Adipocyte (in vitro differentiated cells): ENCODE data around the gene THRAP3.

ENCODE experiments used
- DNase-seq: peaks from one replicate; pipeline ENCODE4 v3.0.0-alpha.2; 2015; ENCODE audit warnings: low read depth
- H3K27me3 ChIP-seq: replicated peaks from 2 replicates; pipeline ENCODE4 v1.7.0; 2013; ENCODE audit warnings: mild to moderate bottlenecking, low read length, moderate library complexity; ENCODE audit not compliant: control insufficient read depth, insufficient read depth
- H3K36me3 ChIP-seq: 2 replicates; pipeline ENCODE4 v1.7.0; 2013; ENCODE audit warnings: low read length, mild to moderate bottlenecking, moderate library complexity; ENCODE audit not compliant: control insufficient read depth, insufficient read depth, severe bottlenecking
- H3K4me1 ChIP-seq: 2 replicates; pipeline ENCODE4 v1.7.0; 2013; ENCODE audit warnings: mild to moderate bottlenecking, low read length, moderate library complexity; ENCODE audit not compliant: control insufficient read depth, insufficient read depth
- H3K4me3 ChIP-seq: 2 replicates; pipeline ENCODE4 v1.7.0; 2013; ENCODE audit warnings: mild to moderate bottlenecking, low read length, moderate library complexity
- H3K9ac ChIP-seq: 2 replicates; pipeline ENCODE4 v1.7.0; 2013; ENCODE audit warnings: mild to moderate bottlenecking, low read length, moderate library complexity
- H3K9me3 ChIP-seq: 2 replicates; pipeline ENCODE4 v1.7.0; 2013; ENCODE audit warnings: mild to moderate bottlenecking, low read length, moderate library complexity; ENCODE audit not compliant: control insufficient read depth

THRAP3 gene

DNA sequence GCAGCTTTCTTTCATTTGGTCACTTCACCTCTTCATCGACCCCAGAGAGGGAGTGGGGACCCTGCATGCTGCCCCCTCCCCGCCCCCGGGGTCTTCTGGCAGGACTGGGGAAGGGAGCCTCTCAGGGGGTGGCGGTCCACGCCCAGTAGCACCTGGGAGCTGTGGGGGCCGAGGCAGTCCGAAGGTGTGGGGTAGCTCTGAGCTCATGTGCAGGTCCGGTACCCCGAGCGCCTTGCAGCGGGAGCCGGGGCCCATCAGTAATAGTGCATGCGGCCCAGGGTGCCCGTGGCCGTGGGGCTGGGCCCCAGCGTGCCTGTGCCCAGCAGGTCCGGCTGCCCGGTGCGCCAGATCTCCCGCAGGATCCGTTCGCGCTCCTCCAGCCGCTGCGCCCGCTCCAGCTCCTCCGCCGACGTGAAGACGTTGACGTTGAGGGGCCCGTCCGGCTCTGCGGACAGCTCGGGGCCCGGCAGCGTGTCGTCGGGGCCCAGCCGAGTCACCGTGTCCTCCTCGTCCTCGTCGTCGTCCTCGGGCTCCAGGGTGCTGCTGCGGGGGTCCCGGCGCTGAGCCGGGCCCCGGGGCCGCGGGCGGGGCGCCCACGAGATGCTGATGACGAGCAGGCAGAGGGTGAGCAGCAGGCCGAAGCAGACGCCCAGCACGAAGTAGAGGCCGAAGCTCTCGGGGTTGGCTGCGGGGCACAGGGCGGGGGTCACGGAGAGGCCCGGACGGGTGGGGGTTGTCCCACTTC is 98.0 kb downstream of the THRAP3 start:
- Histone ChIP-seq H3K36me3 (no peaks in the 10 kb centered on the region), H3K9ac (peak overlapping the region; percentile 92), H3K4me1 (peaks cover 23% of the 10 kb centered on the region), H3K4me3 (peak overlapping the region; percentile 85), H3K9me3 (no peaks in the 10 kb centered on the region), H3K27me3 (no peaks in the 10 kb centered on the region)
- DNase-seq, result peak; percentile 46

DNA sequence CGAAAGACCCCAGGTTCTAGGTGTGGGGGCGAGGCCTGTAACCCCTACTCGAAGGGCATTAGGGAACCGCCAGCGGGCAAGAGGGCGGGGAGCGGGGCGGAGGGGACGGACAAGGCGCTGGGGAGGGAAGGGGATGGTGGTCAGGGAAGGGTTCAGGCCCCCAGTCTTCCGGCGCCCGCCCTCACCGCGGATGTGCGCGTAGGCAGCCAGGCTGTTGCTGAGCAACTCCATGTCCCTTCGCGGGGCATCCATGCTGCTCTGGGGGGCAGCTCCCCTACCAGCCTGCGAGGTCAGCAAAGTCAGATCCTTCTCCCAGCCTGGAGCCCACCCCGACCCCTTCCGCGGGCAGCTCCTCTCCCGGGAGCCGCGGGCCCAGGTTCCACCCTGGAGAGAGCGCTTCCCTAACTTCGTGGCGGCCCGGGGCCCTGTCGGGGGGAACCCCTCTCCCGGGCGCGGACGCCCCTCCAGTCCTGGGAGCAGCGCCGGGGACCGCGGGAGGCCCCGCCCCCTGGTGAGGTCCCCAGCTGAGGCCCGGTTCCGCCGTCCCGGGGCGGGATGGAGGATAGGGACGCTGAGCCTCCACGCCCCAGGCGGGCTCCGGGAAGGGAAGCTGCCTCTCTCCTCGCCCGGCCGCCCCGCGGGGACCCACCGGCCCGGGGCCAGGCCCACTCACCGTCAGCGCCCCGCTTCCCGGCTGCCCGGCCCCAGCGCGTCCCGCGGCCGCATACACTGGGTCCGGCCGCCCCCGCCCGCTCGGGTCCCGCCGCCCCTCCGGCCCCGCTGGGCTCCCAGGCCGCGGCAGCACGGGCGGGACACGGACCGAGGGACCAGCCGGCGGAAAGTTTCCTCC is 98.8 kb downstream of the THRAP3 start:
- Histone ChIP-seq H3K27me3 (no peaks in the 10 kb centered on the region), H3K36me3 (peaks cover 2% of the 10 kb centered on the region), H3K4me1 (peaks cover 23% of the 10 kb centered on the region), H3K9me3 (no peaks in the 10 kb centered on the region), H3K4me3 (peak overlapping the region; percentile 85), H3K9ac (peak overlapping the region; percentile 92)
- DNase-seq, result peak; percentile 77

DNA sequence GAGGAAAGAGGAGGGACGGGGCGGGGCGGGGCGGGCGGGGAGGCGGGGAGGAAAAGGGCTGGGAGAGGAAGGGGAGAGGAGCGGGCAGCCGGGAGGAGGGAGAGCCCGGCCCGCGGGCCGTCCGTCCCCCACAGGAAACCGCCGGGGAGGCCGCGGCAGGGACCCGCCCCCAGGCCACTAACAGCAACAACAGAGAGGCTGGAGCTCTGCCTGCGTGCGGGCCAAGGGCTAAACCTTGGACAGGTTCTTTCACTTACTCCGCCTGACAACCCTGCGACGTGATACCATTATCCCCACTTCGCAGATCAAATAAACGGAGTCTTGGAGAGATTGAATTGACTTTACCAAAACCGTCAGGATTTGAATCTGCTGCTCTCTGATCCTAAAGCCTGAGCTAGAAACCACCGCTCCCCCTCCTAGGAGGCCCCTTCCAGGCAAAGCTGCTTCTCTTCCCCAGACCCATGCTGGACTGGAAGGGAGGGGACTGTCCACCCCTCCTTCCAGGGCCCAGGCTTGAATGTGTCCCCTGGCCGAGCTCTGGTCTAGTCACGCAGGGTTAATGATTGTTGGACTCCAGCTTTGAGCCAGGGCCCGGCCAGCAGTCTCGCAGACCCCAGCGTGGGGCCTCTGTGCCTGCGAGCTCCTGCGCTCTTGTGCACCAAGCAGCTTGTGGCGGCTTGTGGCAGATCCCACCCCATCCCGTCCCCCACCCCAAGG is 99.6 kb downstream of the THRAP3 start, which contains the start of gene EVA1B:
Gene EVA1B (minus strand): TSS at position 10 of the 717 bp plus-strand sequence. CDS start 608 bp downstream, outside the sequence.
- H3K9ac ChIP-seq, result peak within 1 kb of the TSS; percentile 92
- no peaks in the 10 kb centered on the region for H3K9me3 ChIP-seq
- no peaks in the 10 kb centered on the region for H3K27me3 ChIP-seq
- peaks cover 4% of the 10 kb centered on the region for H3K36me3 ChIP-seq
- peak; percentile 92 for DNase-seq
- H3K4me3 ChIP-seq, result peak within 1 kb of the TSS; percentile 85
- peaks cover 27% of the 10 kb centered on the region for H3K4me1 ChIP-seq

DNA sequence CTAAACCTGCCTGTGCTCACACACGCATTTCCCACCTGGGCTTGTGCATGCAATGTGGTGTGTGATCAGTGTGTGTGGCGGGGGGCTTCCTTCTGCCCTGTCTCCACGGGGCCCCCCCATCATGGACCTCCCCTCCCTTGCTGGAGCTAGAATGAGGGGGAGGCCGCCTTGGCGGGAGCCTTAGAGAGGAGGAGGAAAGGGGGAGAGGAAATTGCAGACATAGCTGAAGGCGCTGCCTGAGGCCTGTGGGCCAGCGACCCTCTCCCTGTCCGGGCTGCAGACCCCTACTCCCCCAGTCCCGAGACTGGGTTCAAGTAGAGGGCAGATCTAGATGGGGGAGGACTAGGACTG is 100.1 kb downstream of the THRAP3 start:
- Histone ChIP-seq H3K9me3 (no peaks in the 10 kb centered on the region), H3K27me3 (no peaks in the 10 kb centered on the region), H3K4me1 (peaks cover 28% of the 10 kb centered on the region)

DNA sequence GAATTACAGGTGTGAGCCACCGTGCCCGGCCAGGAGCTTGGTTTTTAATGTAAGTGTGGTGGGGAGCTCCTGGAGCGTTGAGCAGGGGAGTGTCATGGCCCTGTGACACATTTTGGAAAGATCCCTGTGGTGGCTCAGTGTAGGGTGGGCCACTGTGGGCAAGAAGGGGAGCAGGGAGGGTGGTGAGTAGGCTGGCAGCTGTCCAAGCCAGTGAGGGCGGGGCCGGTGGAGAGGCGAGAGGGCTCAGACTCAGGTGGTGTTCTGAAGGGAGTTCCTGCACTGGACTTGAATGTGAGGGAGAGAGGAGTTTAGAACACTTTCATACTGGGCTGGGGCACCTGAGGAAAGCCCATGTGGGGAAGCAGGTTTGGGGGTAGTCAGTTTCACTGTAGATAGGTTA is 102.3 kb downstream of the THRAP3 start:
- DNase-seq, result no peak

More for the DNA sequence above, 100.1 kb downstream of the THRAP3 start:
- DNase-seq, result no peak
- peaks cover 4% of the 10 kb centered on the region for H3K36me3 ChIP-seq
- H3K4me3 ChIP-seq, result no peak overlapping the region
- peak overlapping the region; percentile 85 for H3K9ac ChIP-seq

DNA sequence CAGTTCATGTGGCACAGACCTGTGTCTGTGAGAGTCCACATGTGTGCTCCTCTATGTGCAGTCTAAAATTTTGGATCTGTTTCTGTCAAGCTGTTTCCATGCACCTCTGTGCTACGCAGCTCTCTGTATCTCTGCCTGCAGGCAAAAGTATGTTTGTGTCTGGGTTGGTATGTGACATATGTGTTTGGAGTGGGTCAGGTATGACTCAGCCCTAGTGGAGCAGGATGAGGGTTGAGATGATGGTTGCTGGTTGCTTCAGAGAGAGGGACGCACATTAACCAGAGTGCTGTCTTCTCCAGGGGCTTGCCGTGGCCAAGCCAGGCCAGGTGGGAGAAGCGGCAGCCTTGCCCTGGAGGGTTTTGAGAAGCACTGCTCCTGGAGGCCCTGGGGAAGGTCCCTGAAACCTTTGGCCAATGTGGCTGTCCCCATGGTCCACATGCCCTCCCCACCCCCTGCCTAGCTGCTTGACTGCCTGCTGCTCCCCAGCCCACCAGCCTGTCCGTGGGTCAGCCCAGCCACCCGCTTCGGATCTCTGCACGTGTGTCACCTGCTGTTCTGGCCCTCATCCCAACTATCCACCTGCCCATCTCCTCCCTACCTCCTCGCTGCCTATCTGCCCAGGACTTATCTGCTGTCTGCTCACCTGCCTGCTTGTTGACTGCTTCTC is 103.3 kb downstream of the THRAP3 start:
- Histone ChIP-seq H3K9me3 (no peaks in the 10 kb centered on the region), H3K27me3 (no peaks in the 10 kb centered on the region), H3K9ac (no peak overlapping the region), H3K36me3 (peaks cover 4% of the 10 kb centered on the region), H3K4me1 (peaks cover 9% of the 10 kb centered on the region), H3K4me3 (no peak overlapping the region)
- peak; percentile 73 for DNase-seq

More for the DNA sequence above, 102.3 kb downstream of the THRAP3 start:
- H3K4me1 ChIP-seq, result peaks cover 14% of the 10 kb centered on the region
- H3K36me3 ChIP-seq, result peaks cover 4% of the 10 kb centered on the region
- no peak overlapping the region for H3K9ac ChIP-seq
- H3K9me3 ChIP-seq, result no peaks in the 10 kb centered on the region
- H3K4me3 ChIP-seq, result no peak overlapping the region
- H3K27me3 ChIP-seq, result no peaks in the 10 kb centered on the region

DNA sequence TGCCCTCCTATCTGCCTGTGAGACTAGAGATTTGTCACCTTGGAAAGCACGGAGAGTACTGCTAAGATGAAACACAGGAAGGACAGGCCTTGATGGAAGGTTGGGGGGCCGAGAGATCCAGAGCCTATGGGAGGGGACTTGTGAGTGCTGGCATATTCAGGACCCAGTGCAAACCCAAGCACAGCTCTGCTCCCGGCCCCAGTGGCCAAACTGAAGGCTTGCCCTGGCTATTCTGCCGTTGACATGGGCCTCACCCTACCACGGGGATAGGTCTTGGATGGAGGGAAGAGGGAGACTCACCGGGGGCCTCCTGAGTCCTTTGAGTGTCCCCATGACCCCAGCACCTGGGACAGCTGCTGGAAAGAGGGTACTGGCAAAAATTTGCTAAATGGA is 103.8 kb downstream of the THRAP3 start:
- no peaks in the 10 kb centered on the region for H3K27me3 ChIP-seq
- peaks cover 9% of the 10 kb centered on the region for H3K4me1 ChIP-seq
- no peak overlapping the region for H3K4me3 ChIP-seq
- H3K9ac ChIP-seq, result no peak overlapping the region
- H3K36me3 ChIP-seq, result peaks cover 4% of the 10 kb centered on the region
- H3K9me3 ChIP-seq, result no peaks in the 10 kb centered on the region
- DNase-seq, result no peak

DNA sequence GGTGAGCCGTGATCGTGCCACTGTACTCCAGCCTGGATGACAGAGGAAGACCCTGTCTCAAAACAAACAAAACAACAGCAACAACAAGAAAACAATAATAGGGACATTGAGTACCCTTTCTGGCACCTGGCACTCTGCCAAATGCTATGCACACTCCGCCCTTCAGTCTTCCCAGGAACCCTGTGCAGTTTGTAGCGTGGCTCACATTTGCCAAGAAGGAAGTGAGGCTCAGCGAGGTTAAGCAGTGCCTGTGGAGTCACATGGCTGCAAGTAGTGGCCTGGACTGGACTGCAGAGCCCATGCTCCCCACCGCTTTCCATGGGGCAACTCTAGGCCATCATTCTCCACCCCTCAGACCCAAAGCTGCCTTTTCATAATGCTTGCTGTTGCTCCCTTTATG is 104.5 kb downstream of the THRAP3 start:
- no peak overlapping the region for H3K9ac ChIP-seq
- H3K4me3 ChIP-seq, result no peak overlapping the region
- no peaks in the 10 kb centered on the region for H3K9me3 ChIP-seq
- H3K27me3 ChIP-seq, result no peaks in the 10 kb centered on the region
- DNase-seq, result no peak
- peaks cover 8% of the 10 kb centered on the region for H3K4me1 ChIP-seq
- H3K36me3 ChIP-seq, result peaks cover 4% of the 10 kb centered on the region

DNA sequence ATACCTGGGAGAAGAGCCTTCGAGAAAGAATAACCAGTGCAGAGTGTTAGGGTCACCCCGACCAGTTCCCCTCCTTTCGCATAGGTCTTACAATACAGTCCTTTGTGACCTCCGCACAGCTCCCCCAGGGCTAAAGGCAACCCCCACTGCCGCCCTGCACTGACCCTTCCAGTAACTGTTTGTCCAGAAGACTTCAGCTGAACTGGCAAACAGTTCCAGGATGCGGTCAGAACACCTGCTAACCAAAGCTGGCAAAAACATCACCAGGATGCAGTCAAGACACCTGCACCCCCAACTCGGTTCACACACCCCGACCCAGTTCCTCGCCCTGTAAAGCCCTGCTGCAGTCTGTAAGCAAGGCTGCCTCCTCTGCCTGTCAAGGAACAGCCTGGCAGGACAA is 105.6 kb downstream of the THRAP3 start:
- Histone ChIP-seq H3K4me1 (peaks cover 5% of the 10 kb centered on the region), H3K4me3 (no peak overlapping the region)
- DNase-seq, result no peak

DNA sequence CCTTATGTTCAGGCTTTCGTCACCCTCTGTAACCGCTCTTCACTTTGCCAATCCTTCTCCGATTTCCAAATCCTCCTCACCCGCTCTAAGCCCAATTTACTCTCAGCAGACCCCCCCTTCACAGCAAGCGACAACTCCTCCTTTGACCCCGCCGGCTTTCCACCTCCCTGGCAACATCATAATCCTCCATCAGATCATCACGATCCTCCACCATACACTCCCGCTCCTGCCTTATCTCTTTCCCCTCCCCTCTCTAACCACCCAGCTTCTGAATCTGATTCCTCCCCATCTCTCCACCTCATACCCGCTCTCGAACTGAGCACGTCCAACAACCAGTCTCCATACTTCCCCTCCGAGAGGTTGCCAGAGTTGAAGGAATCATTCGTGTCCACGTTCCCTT is 106.7 kb downstream of the THRAP3 start:
- no peak overlapping the region for H3K4me3 ChIP-seq
- no peak for DNase-seq
- no peak overlapping the region for H3K9ac ChIP-seq
- no peaks in the 10 kb centered on the region for H3K9me3 ChIP-seq
- no peaks in the 10 kb centered on the region for H3K27me3 ChIP-seq
- peaks cover 4% of the 10 kb centered on the region for H3K36me3 ChIP-seq
- peaks cover 5% of the 10 kb centered on the region for H3K4me1 ChIP-seq

More for the DNA sequence above, 105.6 kb downstream of the THRAP3 start:
- Histone ChIP-seq H3K9ac (no peak overlapping the region), H3K36me3 (peaks cover 4% of the 10 kb centered on the region), H3K27me3 (no peaks in the 10 kb centered on the region), H3K9me3 (no peaks in the 10 kb centered on the region)
